ENCODE measurements around the gene JAK3.
"Not testable (repeated sequence)": the region's sequence is repeated elsewhere in the genome, so short reads cannot be mapped to it uniquely, and the experiment has no call there.

Gene JAK3

GRCh38 chr19:17787274-17787913, 60.4 kb downstream of the JAK3 start:
- no peak overlapping the region for H3K4me3 ChIP-seq
- H3K36me3 ChIP-seq: no peaks in the 10 kb centered on the region
- no peaks in the 10 kb centered on the region for H3K9me3 ChIP-seq
- no peak for TF ChIP-seq CTCF (IDR thresholded peaks at IDR 0.05)
- intact Hi-C loops (cut with DNase I; ENCODE audit: low total_unique reads): no loop called here
- H3K27me3 ChIP-seq: peaks cover 0 to 41% of the 10 kb centered on the region in 2 donors
- DNase-seq: no peak
- peaks cover 0 to 4% (median 0%) of the 10 kb centered on the region in 4 donors for H3K4me1 ChIP-seq
- no peak overlapping the region for H3K27ac ChIP-seq

GRCh38 chr19:17784201-17785008, 63.4 kb downstream of the JAK3 start:
- TF ChIP-seq CTCF (IDR thresholded peaks at IDR 0.05): peak; percentile 74 to 75

GRCh38 chr19:17783721-17784120, 64.1 kb downstream of the JAK3 start:
- H3K36me3 ChIP-seq; H3K9me3 ChIP-seq; H3K4me3 ChIP-seq; H3K27ac ChIP-seq; DNase-seq; intact Hi-C loops (cut with DNase I; ENCODE audit: low total_unique reads): not testable (repeated sequence)
- H3K4me1 ChIP-seq: peaks cover 0 to 11% (median 3%) of the 10 kb centered on the region in 4 donors
- H3K27me3 ChIP-seq: peaks cover 0 to 60% of the 10 kb centered on the region in 2 donors

More at GRCh38 chr19:17784201-17785008, 63.4 kb downstream of the JAK3 start:
- Histone ChIP-seq H3K4me1 (peaks cover 0 to 4% (median 2%) of the 10 kb centered on the region in 4 donors), H3K27me3 (peaks cover 0 to 58% of the 10 kb centered on the region in 2 donors), H3K36me3 (no peaks in the 10 kb centered on the region), H3K4me3 (no peak overlapping the region), H3K27ac (no peak overlapping the region), H3K9me3 (no peaks in the 10 kb centered on the region)
- DNase-seq: peak; percentile 53 to 71
- intact Hi-C loops (cut with DNase I; ENCODE audit: low total_unique reads): no loop called here

- Histone ChIP-seq H3K27ac (no peak overlapping the region), H3K4me3 (no peak overlapping the region), H3K36me3 (no peaks in the 10 kb centered on the region), H3K27me3 (peaks cover 0 to 74% of the 10 kb centered on the region in 2 donors), H3K4me1 (peaks cover 0 to 17% (median 9%) of the 10 kb centered on the region in 4 donors), H3K9me3 (no peaks in the 10 kb centered on the region)
- no peak for TF ChIP-seq CTCF (IDR thresholded peaks at IDR 0.05)
- no peak for DNase-seq
- intact Hi-C loops (cut with DNase I; ENCODE audit: low total_unique reads): no loop called here
These were observed 67.0 kb downstream of the JAK3 start for GRCh38 chr19:17780781-17781180.

- peak; percentile 58 to 70 for DNase-seq
- Histone ChIP-seq H3K27ac (no peak overlapping the region), H3K27me3 (peaks cover 0 to 75% of the 10 kb centered on the region in 2 donors), H3K9me3 (no peaks in the 10 kb centered on the region), H3K4me1 (peaks cover 0 to 17% (median 9%) of the 10 kb centered on the region in 4 donors), H3K36me3 (no peaks in the 10 kb centered on the region), H3K4me3 (peak overlapping the region in 1 of 2 donors; percentile 24)
- intact Hi-C loops (cut with DNase I; ENCODE audit: low total_unique reads): no loop called here
- no peak for TF ChIP-seq CTCF (IDR thresholded peaks at IDR 0.05)
These were observed 68.5 kb downstream of the JAK3 start for GRCh38 chr19:17778968-17779929.

Measured in tibial artery (tissue), 4 donors.